Measurements from ENCODE around the gene MPHOSPH10.

MPHOSPH10 gene

DNA sequence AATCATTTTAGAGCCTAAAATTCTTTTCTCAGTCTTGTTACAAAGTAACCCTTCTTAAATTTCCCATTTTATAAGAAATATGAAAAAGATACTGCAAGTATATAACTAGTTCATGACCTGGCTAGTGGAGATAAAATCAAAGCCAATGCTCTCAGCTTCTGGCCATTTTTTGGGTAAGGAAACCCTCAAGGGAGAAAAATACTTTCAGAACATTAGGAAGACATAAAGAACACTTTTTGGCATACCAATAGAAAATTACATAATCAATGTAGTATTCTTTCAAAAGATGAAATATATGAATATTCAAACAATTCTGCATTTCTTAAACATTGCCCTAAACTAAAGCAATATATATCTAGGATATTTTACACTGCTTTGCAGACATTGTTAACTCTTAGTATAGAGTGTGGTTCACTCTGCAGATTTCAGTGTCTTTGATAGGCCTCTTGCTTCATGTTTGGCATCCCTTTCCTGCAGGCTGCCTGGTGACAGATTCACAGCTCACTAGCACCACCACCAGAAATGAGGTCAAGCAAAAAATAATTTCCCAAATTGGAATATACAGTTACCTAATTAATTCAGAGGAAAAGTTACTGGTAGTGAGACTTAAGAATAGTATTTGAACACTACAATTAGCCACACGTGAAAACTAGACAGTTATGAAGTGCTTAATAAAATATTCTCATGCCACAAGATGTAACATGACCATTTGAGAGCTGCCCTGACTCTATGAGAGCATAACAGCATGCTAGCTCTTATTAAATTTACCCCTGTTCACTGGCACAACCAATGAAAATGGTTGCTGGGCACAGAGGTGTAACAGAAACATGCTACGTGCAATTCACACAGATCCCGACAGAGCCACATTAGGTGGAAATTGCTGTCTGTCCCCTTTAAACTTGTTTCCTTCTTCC is 60.5 kb downstream of the MPHOSPH10 start:
- TF ChIP-seq, protein P1, sequence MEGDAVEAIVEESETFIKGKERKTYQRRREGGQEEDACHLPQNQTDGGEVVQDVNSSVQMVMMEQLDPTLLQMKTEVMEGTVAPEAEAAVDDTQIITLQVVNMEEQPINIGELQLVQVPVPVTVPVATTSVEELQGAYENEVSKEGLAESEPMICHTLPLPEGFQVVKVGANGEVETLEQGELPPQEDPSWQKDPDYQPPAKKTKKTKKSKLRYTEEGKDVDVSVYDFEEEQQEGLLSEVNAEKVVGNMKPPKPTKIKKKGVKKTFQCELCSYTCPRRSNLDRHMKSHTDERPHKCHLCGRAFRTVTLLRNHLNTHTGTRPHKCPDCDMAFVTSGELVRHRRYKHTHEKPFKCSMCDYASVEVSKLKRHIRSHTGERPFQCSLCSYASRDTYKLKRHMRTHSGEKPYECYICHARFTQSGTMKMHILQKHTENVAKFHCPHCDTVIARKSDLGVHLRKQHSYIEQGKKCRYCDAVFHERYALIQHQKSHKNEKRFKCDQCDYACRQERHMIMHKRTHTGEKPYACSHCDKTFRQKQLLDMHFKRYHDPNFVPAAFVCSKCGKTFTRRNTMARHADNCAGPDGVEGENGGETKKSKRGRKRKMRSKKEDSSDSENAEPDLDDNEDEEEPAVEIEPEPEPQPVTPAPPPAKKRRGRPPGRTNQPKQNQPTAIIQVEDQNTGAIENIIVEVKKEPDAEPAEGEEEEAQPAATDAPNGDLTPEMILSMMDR (IDR thresholded peaks at IDR 0.05), result peak; percentile 36; the same call in 1 of the 2 replicates

DNA sequence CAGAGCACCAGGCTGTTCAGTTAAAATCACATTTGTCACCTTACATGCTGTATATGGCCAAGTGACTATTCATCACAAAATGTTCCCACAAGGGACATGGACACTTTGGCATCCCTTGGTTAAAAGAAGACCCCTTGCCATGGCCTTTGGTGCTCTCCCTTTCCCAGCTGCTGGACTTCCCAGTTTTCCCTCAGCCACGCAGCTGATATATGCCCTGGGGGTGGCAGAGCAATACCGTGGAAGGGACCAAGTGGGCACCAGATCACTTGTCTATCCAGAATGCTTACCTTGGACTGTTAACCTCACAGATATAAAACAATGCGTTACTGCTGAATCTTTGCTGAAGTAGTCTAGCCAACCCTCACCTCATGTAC is 61.1 kb downstream of the MPHOSPH10 start:
- TF ChIP-seq, protein P1 (IDR thresholded peaks at IDR 0.05), result no peak
